HCT116 (cell line): ENCODE results near the gene CCDC15. TPM values are rescaled to one million over a fixed set of nuclear protein-coding genes. Genes with fewer than 3 reads are reported as not detected.
A peak's percentile ranks its signal among the peaks of the same experiment; 100 is the strongest.

Source experiments
- ATAC-seq: fragments of 200-7000 bp; cut with Tn5 transposase; 2 replicates; pipeline ENCODE4 v1.9.1; 2020; ENCODE audit warnings: mild to moderate bottlenecking, moderate library complexity
- BruUV-seq: library from RNA; stranded (reverse); fragments of 400-500 nt; replicated peaks from 2 replicates; lab custom pipeline; 2021; lab: Mats Ljungman, UMichigan
- CTCF ChIA-PET: fragments of 300-600 bp; sonication (Branson Sonifier 250); formaldehyde crosslinking; loops from one replicate; lab custom pipeline; 2021; ENCODE audit warnings: antibody characterized with exemption; lab: Charles Lee
- POLR2A ChIA-PET: fragments of 300-600, 350-600 bp; sonication (Branson Sonifier 250); formaldehyde crosslinking; loops from one replicate; lab custom pipeline; 2021; ENCODE audit warnings: antibody characterized with exemption; lab: Charles Lee
- RAD21 ChIA-PET, 2 experiments: fragments of 300-600 bp; sonication (Branson Sonifier 250); formaldehyde crosslinking; loops; one replicate each; lab custom pipeline; 2023; ENCODE audit warnings: low total read pairs in 2 of 2; ENCODE audit not compliant: uncharacterized antibody in 2 of 2, unreplicated experiment in 2 of 2, low non-redundant PET in 1 of 2; lab: Charles Lee
- DNase-seq: peaks from one replicate; pipeline ENCODE4 v3.0.0-alpha.2; 2010; ENCODE audit warnings: low read depth, low spot score
- H2AFZ ChIP-seq: fragments of 200-600 bp; shearing (Covaris generic), sonication (generic); 2 replicates; pipeline ENCODE4 v1.6.1; 2017; ENCODE audit warnings: low read depth, mixed run types, mixed read lengths, antibody characterized with exemption, low read length; ENCODE audit not compliant: poor library complexity, severe bottlenecking
- H3K27ac ChIP-seq: 2 replicates; pipeline ENCODE4 v1.5.1; 2012; ENCODE audit warnings: low read depth, low read length
- H3K27me3 ChIP-seq: fragments of 200-600 bp; sonication (generic); 2 replicates; pipeline ENCODE4 v1.6.1; 2016; ENCODE audit warnings: mixed run types, low read length, mixed read lengths; ENCODE audit not compliant: insufficient read depth
- H3K36me3 ChIP-seq, 2 experiments: fragments of 200-500 bp in 1 of 2; fragments of 200-600 bp in 1 of 2; sonication (Bioruptor generic) in 1 of 2; sonication (generic) in 1 of 2; 2 replicates each; pipeline versions ENCODE4 v1.5.1 to v1.6.1; 2014 to 2016; ENCODE audit warnings: low read length in 2 of 2, inconsistent platforms in 1 of 2, mixed read lengths in 1 of 2, mixed run types in 1 of 2; ENCODE audit not compliant: insufficient read depth in 2 of 2, control insufficient read depth in 1 of 2
- H3K4me1 ChIP-seq, 2 experiments: fragments of 200-600 bp in 1 of 2; sonication (generic) in 1 of 2; 2 replicates each; pipeline versions ENCODE4 v1.5.1 to v1.6.1; 2012 to 2017; ENCODE audit warnings: low read length in 2 of 2, inconsistent platforms in 1 of 2, mild to moderate bottlenecking in 1 of 2, mixed read lengths in 1 of 2, mixed run types in 1 of 2, moderate library complexity in 1 of 2; ENCODE audit not compliant: insufficient read depth in 2 of 2, control insufficient read depth in 1 of 2
- H3K4me2 ChIP-seq: fragments of 200-600 bp; sonication (generic); 2 replicates; pipeline ENCODE4 v1.6.1; 2017; ENCODE audit warnings: mixed run types, low read length, mixed read lengths
- H3K4me3 ChIP-seq, 2 experiments: fragments of 200-600 bp in 1 of 2; sonication (generic) in 1 of 2; replicated peaks in 1 of 2; 2 replicates each; pipeline ENCODE4 v1.5.1; 2011 to 2016; ENCODE audit warnings: low read length in 2 of 2, control low read depth in 1 of 2, low read depth in 1 of 2, mild to moderate bottlenecking in 1 of 2, mixed read lengths in 1 of 2, mixed run types in 1 of 2
- H3K79me2 ChIP-seq: fragments of 200-600 bp; sonication (generic); 2 replicates; pipeline ENCODE4 v1.6.1; 2017; ENCODE audit warnings: mild to moderate bottlenecking, mixed run types, low read length, moderate library complexity, mixed read lengths; ENCODE audit not compliant: insufficient read depth
- H3K9ac ChIP-seq: fragments of 200-600 bp; sonication (generic); 2 replicates; pipeline ENCODE4 v1.6.1; 2016; ENCODE audit warnings: low read length, mixed read lengths
- H3K9me2 ChIP-seq: fragments of 200-600 bp; sonication (generic), shearing (Covaris generic); 2 replicates; pipeline ENCODE4 v1.6.1; 2017; ENCODE audit warnings: mixed run types, mild to moderate bottlenecking, moderate library complexity; ENCODE audit not compliant: insufficient read depth
- H3K9me3 ChIP-seq, 2 experiments: fragments of 200-500 bp in 1 of 2; fragments of 200-600 bp in 1 of 2; sonication (Bioruptor generic) in 1 of 2; sonication (generic) in 1 of 2; 2 replicates each; pipeline ENCODE4 v1.6.1; 2014 to 2017; ENCODE audit warnings: low read length in 2 of 2, mixed read lengths in 2 of 2, inconsistent platforms in 1 of 2, low read depth in 1 of 2, mild to moderate bottlenecking in 1 of 2, mixed run types in 1 of 2, moderate library complexity in 1 of 2; ENCODE audit not compliant: control insufficient read depth in 1 of 2, insufficient read depth in 1 of 2
- H4K20me1 ChIP-seq: fragments of 200-600 bp; sonication (generic), shearing (Covaris generic); 2 replicates; pipeline ENCODE4 v1.6.1; 2017; ENCODE audit warnings: mixed run types, mild to moderate bottlenecking, moderate library complexity; ENCODE audit not compliant: insufficient read depth
- ATF3 ChIP-seq: IDR thresholded peaks from 2 replicates; pipeline ENCODE4 v1.6.1; 2012
- CBX3 ChIP-seq: IDR thresholded peaks from 2 replicates; pipeline ENCODE4 v1.6.1; 2012; ENCODE audit warnings: low read depth
- CEBPB ChIP-seq: IDR thresholded peaks from 2 replicates; pipeline ENCODE4 v1.6.1; 2012; ENCODE audit warnings: low read depth
- CTCF ChIP-seq, 3 experiments: fragments of 200-600 bp in 1 of 3; sonication (generic) in 1 of 3; IDR thresholded peaks in 2 of 3; conservative IDR thresholded peaks in 1 of 3; 2 replicates each; pipeline ENCODE4 v1.5.1; 2012 to 2017; ENCODE audit warnings: low read depth in 2 of 3, low read length in 2 of 3, antibody characterized with exemption in 1 of 3, borderline replicate concordance in 1 of 3, control low read depth in 1 of 3, mild to moderate bottlenecking in 1 of 3, mixed read lengths in 1 of 3, mixed run types in 1 of 3, moderate library complexity in 1 of 3; ENCODE audit not compliant: insufficient read depth in 1 of 3
- EGR1 ChIP-seq: IDR thresholded peaks from 2 replicates; pipeline ENCODE4 v1.6.1; 2012; ENCODE audit warnings: low read depth
- EZH2 ChIP-seq: fragments of 200-600 bp; sonication (generic); IDR thresholded peaks from 2 replicates; pipeline ENCODE4 v1.6.1; 2017; ENCODE audit warnings: antibody characterized with exemption, mixed run types
- EZH2phosphoT487 ChIP-seq: fragments of 200-600 bp; IDR thresholded peaks from 2 replicates; pipeline ENCODE4 v1.6.1; 2018; ENCODE audit warnings: antibody characterized with exemption, borderline replicate concordance
- FOSL1 ChIP-seq: IDR thresholded peaks from 2 replicates; pipeline ENCODE4 v1.6.1; 2012; ENCODE audit warnings: low read depth
- JUND ChIP-seq: IDR thresholded peaks from 2 replicates; pipeline ENCODE4 v1.6.1; 2012
- MAX ChIP-seq: IDR thresholded peaks from 2 replicates; pipeline ENCODE4 v1.6.1; 2012
- POLR2A ChIP-seq: IDR thresholded peaks from 2 replicates; pipeline ENCODE4 v1.7.0; 2011; ENCODE audit warnings: borderline replicate concordance; ENCODE audit not compliant: insufficient read depth, insufficient read length; ENCODE audit errors: extremely low read depth
- POLR2AphosphoS5 ChIP-seq: IDR thresholded peaks from 2 replicates; pipeline ENCODE4 v1.6.1; 2011; ENCODE audit warnings: mild to moderate bottlenecking, low read depth, low read length, moderate library complexity
- SIN3A ChIP-seq: IDR thresholded peaks from 2 replicates; pipeline ENCODE4 v1.6.1; 2012; ENCODE audit warnings: low read depth
- SP1 ChIP-seq: IDR thresholded peaks from 2 replicates; pipeline ENCODE4 v1.6.1; 2012; ENCODE audit warnings: low read depth
- SRF ChIP-seq: IDR thresholded peaks from 2 replicates; pipeline ENCODE4 v1.6.1; 2012; ENCODE audit warnings: low read depth
- TCF7L2 ChIP-seq: IDR thresholded peaks from 2 replicates; pipeline ENCODE4 v1.7.0; 2011; ENCODE audit warnings: borderline replicate concordance, inconsistent platforms; ENCODE audit not compliant: insufficient read depth, insufficient read length; ENCODE audit errors: extremely low read depth
- YY1 ChIP-seq: IDR thresholded peaks from 2 replicates; pipeline ENCODE4 v1.6.1; 2011; ENCODE audit warnings: low read length, low read depth, moderate library complexity, mild to moderate bottlenecking; ENCODE audit not compliant: insufficient replicate concordance; ENCODE audit errors: extremely low read depth
- ZBTB33 ChIP-seq: IDR thresholded peaks from 2 replicates; pipeline ENCODE4 v1.6.1; 2011; ENCODE audit warnings: mild to moderate bottlenecking, low read length, moderate library complexity; ENCODE audit not compliant: insufficient replicate concordance; ENCODE audit errors: extremely low read depth
- ZFX ChIP-seq: fragments of 450-650 bp; IDR thresholded peaks from 2 replicates; pipeline ENCODE4 v1.6.1; 2017
- ZNF274 ChIP-seq: fragments of 200-500 bp; sonication (Bioruptor generic); IDR thresholded peaks from 2 replicates; pipeline ENCODE4 v1.6.1; 2014; ENCODE audit warnings: mild to moderate bottlenecking, low read depth, low read length, inconsistent platforms
- intact Hi-C: fragments of 100-400 bp; cut with micrococcal nuclease; formaldehyde crosslinking; loops from 2 replicates; pipeline ENCODE4 v1.10.0; 2022
- total RNA-seq: library from RNA; stranded (reverse); gene quantifications from one replicate; pipeline ENCODE4 v1.2.1, GENCODE V29; 2021; ENCODE audit not compliant: unreplicated experiment

The CCDC15 gene
- total RNA-seq, 1 experiment from 2014 or later = 2.4 TPM

- Histone ChIP-seq H2AFZ (no peak overlapping the region), H3K4me2 (no peak overlapping the region), H3K9me3 (no peaks in the 10 kb centered on the region), H3K9me2 (no peaks in the 10 kb centered on the region), H3K4me3 (no peak overlapping the region), H3K9ac (no peak overlapping the region), H4K20me1 (no peaks in the 10 kb centered on the region), H3K27ac (no peak overlapping the region), H3K27me3 (no peaks in the 10 kb centered on the region), H3K36me3 (no peaks in the 10 kb centered on the region), H3K4me1 (peaks cover 9 to 34% of the 10 kb centered on the region in 2 experiments; a peak in 3 of 4 replicates), H3K79me2 (no peaks in the 10 kb centered on the region)
- intact Hi-C loops = loop anchor here (1.0 to 2.0 kb wide), 8 partner anchors 50 to 783 kb away; no protein-coding TSS in a partner anchor
- ChIA-PET CTCF (interaction anchor here (0.6 to 4.3 kb wide), 25 partner anchors 9 to 1103 kb away, joined by 3 to 36 read pairs (median 4); partner anchors contain the start of gene TMEM218), POLR2A (interaction anchor here (1.2 to 2.5 kb wide), 3 partner anchors 8 to 34 kb away, joined by 3 to 11 read pairs (median 4); partner anchors contain the start of gene TMEM218), RAD21 (interaction anchor here (0.6 to 1.4 kb wide), 11 partner anchors 8 to 338 kb away, joined by 3 to 5 read pairs (median 4); no protein-coding TSS in a partner anchor)
- no peak for DNase-seq
- peak; percentile 15 for ATAC-seq
- no peak for TF ChIP-seq EGR1
- TF ChIP-seq POLR2A = no peak
- TF ChIP-seq YY1 = no peak
- no peak for TF ChIP-seq CEBPB
- TF ChIP-seq ZNF274 = no peak
- no peak for TF ChIP-seq SP1
- no peak for TF ChIP-seq SIN3A
- TF ChIP-seq EZH2phosphoT487 = no peak
- TF ChIP-seq FOSL1 = no peak
- no peak for TF ChIP-seq JUND
- TF ChIP-seq TCF7L2 = no peak
- no peak for TF ChIP-seq ZBTB33
- no peak for TF ChIP-seq SRF
- TF ChIP-seq POLR2AphosphoS5 = no peak
- TF ChIP-seq ZFX = no peak
- no peak for TF ChIP-seq CTCF (IDR thresholded peaks at IDR 0.05 in 2 of 3, conservative IDR thresholded peaks at IDR 0.05 in 1 of 3; ENCODE audit: borderline replicate concordance in 1 of 3, insufficient read depth in 1 of 3, low read depth in 2 of 3, low read length in 2 of 3)
- no peak for TF ChIP-seq CBX3
- no peak for TF ChIP-seq EZH2
- TF ChIP-seq MAX = no peak
- TF ChIP-seq ATF3 = no peak
- BruUV-seq = no TSS peak
Observed at GRCh38 chr11:125090816-125091215, 136.8 kb downstream of the CCDC15 start.
